Dermis blood vessel endothelial cell (primary cell): ENCODE measurements around the gene PRIM2. TPM values are rescaled to one million over a fixed set of nuclear protein-coding genes. Genes with fewer than 3 reads are reported as not detected.
A peak's percentile ranks its signal among the peaks of the same experiment; 100 is the strongest.
"Not testable (repeated sequence)": the region's sequence is repeated elsewhere in the genome, so short reads cannot be mapped to it uniquely, and the experiment has no call there.

Experiments used
- DNase-seq: peaks from one replicate; pipeline ENCODE4 v3.0.0; 2010
- total RNA-seq: library from RNA; depleted of rRNA; stranded (reverse); fragments of >200 nt; gene quantifications from 2 replicates; pipeline ENCODE4 v1.2.3, GENCODE V29; 2014

PRIM2 gene
- total RNA-seq, 1 donor from 2014 or later: 16.2 TPM

GRCh38 chr6:57515171-57515570 is 197.7 kb downstream of the PRIM2 start:
- DNase-seq: not testable (repeated sequence)

- DNase-seq: not testable (repeated sequence)
Measured at GRCh38 chr6:57515845-57516244, 198.4 kb downstream of the PRIM2 start.

- not testable (repeated sequence) for DNase-seq
Measured at GRCh38 chr6:57516776-57517175, 199.3 kb downstream of the PRIM2 start.

- not testable (repeated sequence) for DNase-seq
Measured at GRCh38 chr6:57519198-57519597, 201.8 kb downstream of the PRIM2 start.

- DNase-seq: peak; percentile 5
Measured at GRCh38 chr6:57521085-57521484, 203.7 kb downstream of the PRIM2 start.

GRCh38 chr6:57523221-57523620 is 205.8 kb downstream of the PRIM2 start:
- DNase-seq: not testable (repeated sequence)

- not testable (repeated sequence) for DNase-seq
Measured at GRCh38 chr6:57529755-57530154, 212.3 kb downstream of the PRIM2 start.

- not testable (repeated sequence) for DNase-seq
Measured at GRCh38 chr6:57532660-57533059, 215.2 kb downstream of the PRIM2 start.

GRCh38 chr6:57535121-57535520 is 217.7 kb downstream of the PRIM2 start:
- not testable (repeated sequence) for DNase-seq

GRCh38 chr6:57535994-57536393 is 218.6 kb downstream of the PRIM2 start:
- DNase-seq: peak; percentile 48

- DNase-seq: not testable (repeated sequence)
Measured at GRCh38 chr6:57537916-57538315, 220.5 kb downstream of the PRIM2 start.

GRCh38 chr6:57551961-57552360 is 234.5 kb downstream of the PRIM2 start:
- not testable (repeated sequence) for DNase-seq

- DNase-seq: not testable (repeated sequence)
Measured at GRCh38 chr6:57557855-57558254, 240.4 kb downstream of the PRIM2 start.

- DNase-seq: not testable (repeated sequence)
Measured at GRCh38 chr6:57559170-57559569, 241.7 kb downstream of the PRIM2 start.

GRCh38 chr6:57562233-57562632 is 244.8 kb downstream of the PRIM2 start:
- DNase-seq: not testable (repeated sequence)

GRCh38 chr6:57572119-57572518 is 254.7 kb downstream of the PRIM2 start:
- not testable (repeated sequence) for DNase-seq

- DNase-seq: not testable (repeated sequence)
Measured at GRCh38 chr6:57572844-57573243, 255.4 kb downstream of the PRIM2 start.

GRCh38 chr6:57577023-57577422 is 259.6 kb downstream of the PRIM2 start:
- not testable (repeated sequence) for DNase-seq

- DNase-seq: peak; percentile 5
Measured at GRCh38 chr6:57579489-57579888, 262.1 kb downstream of the PRIM2 start.

- DNase-seq: not testable (repeated sequence)
Measured at GRCh38 chr6:57581586-57581985, 264.2 kb downstream of the PRIM2 start.

GRCh38 chr6:57601105-57601504 is 283.7 kb downstream of the PRIM2 start:
- not testable (repeated sequence) for DNase-seq

GRCh38 chr6:57605303-57605702 is 287.9 kb downstream of the PRIM2 start:
- peak; percentile 36 for DNase-seq

GRCh38 chr6:57606331-57606730 is 288.9 kb downstream of the PRIM2 start:
- DNase-seq: not testable (repeated sequence)

GRCh38 chr6:57610612-57611011 is 293.2 kb downstream of the PRIM2 start:
- DNase-seq: not testable (repeated sequence)

- DNase-seq: not testable (repeated sequence)
Measured at GRCh38 chr6:57618959-57619358, 301.5 kb downstream of the PRIM2 start.
